Measurements from ENCODE around the gene HNRNPUL2.
A peak's percentile ranks its signal among the peaks of the same experiment; 100 is the strongest.
"Not testable (repeated sequence)": the region's sequence is repeated elsewhere in the genome, so short reads cannot be mapped to it uniquely, and the experiment has no call there.

The HNRNPUL2 gene

DNA sequence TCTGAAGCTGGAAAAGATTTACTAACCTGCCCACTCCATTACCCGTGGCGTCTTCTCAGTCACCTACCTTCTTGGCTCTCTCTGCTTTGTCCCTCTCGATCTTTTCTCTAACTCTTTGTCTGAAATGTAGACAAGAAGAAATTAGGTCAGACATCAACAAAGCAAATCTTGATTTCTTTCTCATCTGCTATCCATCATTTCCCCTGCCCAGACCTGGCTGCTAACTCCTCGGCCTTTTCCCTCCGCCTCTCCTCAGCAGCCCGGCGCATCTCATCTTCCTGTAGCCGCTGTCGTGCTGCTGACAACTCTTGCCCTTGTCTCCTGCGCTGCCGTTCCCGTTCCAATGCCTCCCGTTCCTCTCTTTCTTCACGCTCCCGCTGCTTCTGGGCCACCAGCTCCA lies 49.5 kb downstream of the HNRNPUL2 start:
- ATAC-seq (ENCODE audit: insufficient read depth, low read depth) (no peak), DNase-seq (no peak)
- TF ChIP-seq, protein P1, sequence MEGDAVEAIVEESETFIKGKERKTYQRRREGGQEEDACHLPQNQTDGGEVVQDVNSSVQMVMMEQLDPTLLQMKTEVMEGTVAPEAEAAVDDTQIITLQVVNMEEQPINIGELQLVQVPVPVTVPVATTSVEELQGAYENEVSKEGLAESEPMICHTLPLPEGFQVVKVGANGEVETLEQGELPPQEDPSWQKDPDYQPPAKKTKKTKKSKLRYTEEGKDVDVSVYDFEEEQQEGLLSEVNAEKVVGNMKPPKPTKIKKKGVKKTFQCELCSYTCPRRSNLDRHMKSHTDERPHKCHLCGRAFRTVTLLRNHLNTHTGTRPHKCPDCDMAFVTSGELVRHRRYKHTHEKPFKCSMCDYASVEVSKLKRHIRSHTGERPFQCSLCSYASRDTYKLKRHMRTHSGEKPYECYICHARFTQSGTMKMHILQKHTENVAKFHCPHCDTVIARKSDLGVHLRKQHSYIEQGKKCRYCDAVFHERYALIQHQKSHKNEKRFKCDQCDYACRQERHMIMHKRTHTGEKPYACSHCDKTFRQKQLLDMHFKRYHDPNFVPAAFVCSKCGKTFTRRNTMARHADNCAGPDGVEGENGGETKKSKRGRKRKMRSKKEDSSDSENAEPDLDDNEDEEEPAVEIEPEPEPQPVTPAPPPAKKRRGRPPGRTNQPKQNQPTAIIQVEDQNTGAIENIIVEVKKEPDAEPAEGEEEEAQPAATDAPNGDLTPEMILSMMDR (IDR thresholded peaks at IDR 0.05; ENCODE audit: borderline replicate concordance, extremely low read depth, low read length, poor library complexity, severe bottlenecking): no peak
- TF ChIP-seq EZH2 (IDR thresholded peaks at IDR 0.05; ENCODE audit: borderline replicate concordance, low read depth, low read length, severe bottlenecking): no peak
- peak overlapping the region; percentile 98 for H3K4me2 ChIP-seq (ENCODE audit: insufficient read depth, low read length)
- peaks cover 55% of the 10 kb centered on the region for H3K79me2 ChIP-seq (ENCODE audit: insufficient read depth, low read length)
- H3K36me3 ChIP-seq (ENCODE audit: insufficient read depth, low read length): peaks cover 41% of the 10 kb centered on the region
- H3K9ac ChIP-seq (ENCODE audit: low read depth, low read length): peak overlapping the region; percentile 94
- no peak overlapping the region for H2AFZ ChIP-seq (ENCODE audit: low read depth, low read length)
- H3K4me3 ChIP-seq (ENCODE audit: low read depth in 1 of 2, low read length in 2 of 2): peak overlapping the region; percentile 99 to 100; a peak in 3 of 4 replicates
- peaks cover 43% of the 10 kb centered on the region for H3K4me1 ChIP-seq (ENCODE audit: insufficient read depth, low read length)
- peaks cover 6% of the 10 kb centered on the region; the same call in 1 of the 2 replicates for H4K20me1 ChIP-seq (ENCODE audit: insufficient read depth, low read length)
- H3K27me3 ChIP-seq (ENCODE audit: insufficient read depth, low read length, poor library complexity): no peaks in the 10 kb centered on the region
- no peak overlapping the region for H3K27ac ChIP-seq (ENCODE audit: low read length)
- H3K9me3 ChIP-seq (ENCODE audit: insufficient read depth, low read length, severe bottlenecking): no peaks in the 10 kb centered on the region

DNA sequence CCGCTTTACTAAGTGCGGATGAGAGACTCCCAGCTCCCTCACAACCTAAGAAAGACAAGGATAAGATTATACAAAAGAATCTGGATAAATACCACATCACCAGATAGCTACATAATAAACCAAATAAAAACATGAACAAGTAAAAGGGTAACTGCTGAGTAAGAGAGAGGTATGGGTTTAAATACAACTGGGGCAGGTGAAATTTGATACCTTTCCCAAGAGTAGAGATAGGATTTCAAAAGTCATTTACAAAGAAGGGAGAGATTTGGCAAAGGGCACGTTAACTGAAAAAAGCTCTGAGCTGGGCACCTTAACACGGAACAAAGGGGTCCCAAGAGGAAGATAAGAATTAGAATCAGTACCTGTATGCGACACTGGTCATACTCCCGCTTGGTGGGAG lies 50.1 kb downstream of the HNRNPUL2 start:
- Histone ChIP-seq H3K27me3 (ENCODE audit: insufficient read depth, low read length, poor library complexity) (no peaks in the 10 kb centered on the region), H3K27ac (ENCODE audit: low read length) (no peak overlapping the region), H3K4me2 (ENCODE audit: insufficient read depth, low read length) (peak overlapping the region; percentile 98), H3K4me1 (ENCODE audit: insufficient read depth, low read length) (peaks cover 49% of the 10 kb centered on the region), H3K4me3 (ENCODE audit: low read depth in 1 of 2, low read length in 2 of 2) (peak overlapping the region in 1 of 2 experiments; percentile 100; a peak in 1 of 4 replicates), H3K9me3 (ENCODE audit: insufficient read depth, low read length, severe bottlenecking) (no peaks in the 10 kb centered on the region), H3K36me3 (ENCODE audit: insufficient read depth, low read length) (peaks cover 41% of the 10 kb centered on the region), H2AFZ (ENCODE audit: low read depth, low read length) (no peak overlapping the region), H3K9ac (ENCODE audit: low read depth, low read length) (peak overlapping the region; percentile 94; the same call in 1 of the 2 replicates), H4K20me1 (ENCODE audit: insufficient read depth, low read length) (peaks cover 6% of the 10 kb centered on the region; the same call in 1 of the 2 replicates), H3K79me2 (ENCODE audit: insufficient read depth, low read length) (peaks cover 59% of the 10 kb centered on the region)
- DNase-seq (no peak), ATAC-seq (ENCODE audit: insufficient read depth, low read depth) (no peak)
- TF ChIP-seq, protein P1 (IDR thresholded peaks at IDR 0.05; ENCODE audit: borderline replicate concordance, extremely low read depth, low read length, poor library complexity, severe bottlenecking): no peak
- no peak for TF ChIP-seq EZH2 (IDR thresholded peaks at IDR 0.05; ENCODE audit: borderline replicate concordance, low read depth, low read length, severe bottlenecking)

DNA sequence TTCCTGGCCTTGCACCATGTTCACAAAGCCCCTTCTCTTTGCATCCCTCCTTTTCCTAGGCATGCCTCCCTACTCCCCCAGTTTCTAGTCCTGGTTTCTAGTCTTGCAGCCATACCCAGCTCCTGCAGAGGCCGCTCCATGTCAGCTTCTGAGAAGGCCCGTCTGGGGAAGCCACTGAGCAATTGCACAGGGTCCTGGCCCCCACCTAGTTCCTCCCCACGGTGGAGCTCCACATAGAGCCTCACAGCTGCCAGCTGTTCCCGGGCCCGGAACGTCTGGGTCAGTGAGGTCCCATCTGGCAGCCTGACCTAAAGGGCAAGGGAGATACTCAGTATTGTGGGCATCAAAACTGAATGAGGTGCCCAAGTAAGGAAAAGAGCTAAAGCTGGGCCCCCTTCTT lies 50.6 kb downstream of the HNRNPUL2 start:
- ATAC-seq (ENCODE audit: insufficient read depth, low read depth) (no peak), DNase-seq (no peak)
- Histone ChIP-seq H3K27ac (ENCODE audit: low read length) (no peak overlapping the region), H4K20me1 (ENCODE audit: insufficient read depth, low read length) (peaks cover 6% of the 10 kb centered on the region; the same call in 1 of the 2 replicates), H3K4me3 (ENCODE audit: low read depth in 1 of 2, low read length in 2 of 2) (no peak overlapping the region), H3K36me3 (ENCODE audit: insufficient read depth, low read length) (peaks cover 41% of the 10 kb centered on the region), H3K79me2 (ENCODE audit: insufficient read depth, low read length) (peaks cover 64% of the 10 kb centered on the region), H3K9ac (ENCODE audit: low read depth, low read length) (no peak overlapping the region), H3K27me3 (ENCODE audit: insufficient read depth, low read length, poor library complexity) (no peaks in the 10 kb centered on the region), H3K9me3 (ENCODE audit: insufficient read depth, low read length, severe bottlenecking) (no peaks in the 10 kb centered on the region), H3K4me2 (ENCODE audit: insufficient read depth, low read length) (peak overlapping the region; percentile 98; the same call in 1 of the 2 replicates), H3K4me1 (ENCODE audit: insufficient read depth, low read length) (peaks cover 53% of the 10 kb centered on the region), H2AFZ (ENCODE audit: low read depth, low read length) (no peak overlapping the region)
- TF ChIP-seq EZH2 (IDR thresholded peaks at IDR 0.05; ENCODE audit: borderline replicate concordance, low read depth, low read length, severe bottlenecking): no peak
- TF ChIP-seq, protein P1 (IDR thresholded peaks at IDR 0.05; ENCODE audit: borderline replicate concordance, extremely low read depth, low read length, poor library complexity, severe bottlenecking): no peak

DNA sequence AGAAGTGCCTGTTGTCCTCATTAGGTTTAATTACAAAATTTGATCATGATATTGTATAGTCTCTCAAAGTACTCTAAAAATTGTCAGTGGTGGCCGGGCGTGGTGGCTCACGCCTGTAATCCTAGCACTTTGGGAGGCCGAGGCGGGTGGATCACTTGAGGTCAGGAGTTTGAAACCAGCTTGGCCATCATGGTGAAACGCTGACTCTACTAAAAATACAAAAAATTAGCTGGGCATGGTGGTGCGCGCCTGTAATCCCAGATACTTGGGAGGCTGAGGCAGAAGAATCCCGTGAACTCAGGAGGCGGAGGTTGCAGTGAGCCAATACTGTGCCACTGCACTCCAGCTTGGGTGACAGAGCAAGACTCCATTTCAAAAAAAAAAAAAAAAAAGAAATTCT lies 51.8 kb downstream of the HNRNPUL2 start:
- not testable (repeated sequence) for H3K27me3 ChIP-seq (ENCODE audit: insufficient read depth, low read length, poor library complexity); ATAC-seq (ENCODE audit: insufficient read depth, low read depth); H3K9me3 ChIP-seq (ENCODE audit: insufficient read depth, low read length, severe bottlenecking); H3K27ac ChIP-seq (ENCODE audit: low read length); H3K4me2 ChIP-seq (ENCODE audit: insufficient read depth, low read length); H3K9ac ChIP-seq (ENCODE audit: low read depth, low read length); DNase-seq; H2AFZ ChIP-seq (ENCODE audit: low read depth, low read length); H4K20me1 ChIP-seq (ENCODE audit: insufficient read depth, low read length); H3K4me3 ChIP-seq (ENCODE audit: low read depth in 1 of 2, low read length in 2 of 2)
- Histone ChIP-seq H3K79me2 (ENCODE audit: insufficient read depth, low read length) (peaks cover 77% of the 10 kb centered on the region), H3K4me1 (ENCODE audit: insufficient read depth, low read length) (peaks cover 60% of the 10 kb centered on the region), H3K36me3 (ENCODE audit: insufficient read depth, low read length) (peaks cover 41% of the 10 kb centered on the region)
